K562 (cell line): ENCODE results near the gene LZTS2. TPM values are rescaled to one million over a fixed set of nuclear protein-coding genes. Genes with fewer than 3 reads are reported as not detected.
A peak's percentile ranks its signal among the peaks of the same experiment; 100 is the strongest.

Experiments
- ATAC-seq: fragments of 200-7000 bp; cut with Tn5 transposase; 3 replicates; pipeline ENCODE4 v1.9.1; 2020; ENCODE audit warnings: moderate library complexity
- BruUV-seq: library from RNA; stranded (reverse); fragments of 400-500 nt; replicated peaks from 2 replicates; lab custom pipeline; 2021; lab: Mats Ljungman, UMichigan
- CTCF ChIA-PET: fragments of 300-600 bp; formaldehyde crosslinking; extraction: SDS; loops from one replicate; lab custom pipeline; 2021; ENCODE audit warnings: low intra/inter-chr PET ratio; lab: Yijun Ruan, JAX
- POLR2A ChIA-PET: fragments of 300-600, 350-650 bp; sonication (Branson Sonifier 250); formaldehyde crosslinking; extraction: SDS; loops from one replicate; lab custom pipeline; 2021; ENCODE audit warnings: antibody characterized with exemption, inconsistent platforms; lab: Yijun Ruan, JAX
- DNase-seq, 4 experiments: peaks; one replicate each; pipeline versions ENCODE4 v3.0.0 to v3.0.0-alpha.2; 2011 to 2018; ENCODE audit warnings: low spot score in 3 of 4, mixed read lengths in 3 of 4; ENCODE audit errors: extremely low read depth in 1 of 4
- FAIRE-seq: peaks from 2 replicates; lab custom pipeline; 2011; peaks lifted over from hg19 to GRCh38; lab: Jason Lieb, UNC
- H2AFZ ChIP-seq: 2 replicates; pipeline ENCODE4 v1.6.0; 2011; ENCODE audit warnings: low read depth, low read length, control low read depth, inconsistent platforms
- H3K27ac ChIP-seq: fragments of 200-600 bp; 3 replicates; pipeline ENCODE4 v1.8.0; 2011; ENCODE audit warnings: low read depth, mild to moderate bottlenecking, control low read depth, inconsistent platforms, low read length, moderate library complexity, mixed read lengths; ENCODE audit errors: extremely low read depth
- H3K27me3 ChIP-seq, 2 experiments: fragments of 300-600 bp in 1 of 2; 2 replicates in 1 of 2; 3 replicates in 1 of 2; pipeline versions ENCODE4 v1.6.0 to v1.8.0; 2011; ENCODE audit warnings: inconsistent platforms in 2 of 2, low read length in 2 of 2, mild to moderate bottlenecking in 1 of 2, mixed read lengths in 1 of 2, moderate library complexity in 1 of 2; ENCODE audit not compliant: control insufficient read depth in 2 of 2, insufficient read depth in 2 of 2
- H3K36me3 ChIP-seq: fragments of 300-600 bp; 3 replicates; pipeline ENCODE4 v1.8.0; 2011; ENCODE audit warnings: mild to moderate bottlenecking, low read length, inconsistent platforms; ENCODE audit not compliant: control insufficient read depth, insufficient read depth
- H3K4me1 ChIP-seq, 2 experiments: fragments of 200-600 bp in 1 of 2; replicated peaks in 1 of 2; 2 replicates in 1 of 2; 3 replicates in 1 of 2; pipeline versions ENCODE4 v1.5.1 to v1.8.0; 2011; ENCODE audit warnings: inconsistent platforms in 2 of 2, low read length in 2 of 2, mild to moderate bottlenecking in 1 of 2, mixed read lengths in 1 of 2, moderate library complexity in 1 of 2; ENCODE audit not compliant: control insufficient read depth in 2 of 2, insufficient read depth in 2 of 2
- H3K4me2 ChIP-seq: 2 replicates; pipeline ENCODE4 v1.6.1; 2011; ENCODE audit warnings: low read length, control low read depth, inconsistent platforms, mixed read lengths; ENCODE audit not compliant: insufficient read depth
- H3K4me3 ChIP-seq: fragments of 200-600 bp; sonication (generic), shearing (Covaris generic); 2 replicates; pipeline ENCODE4 v1.5.1; 2016; ENCODE audit warnings: control low read depth, inconsistent platforms
- H3K79me2 ChIP-seq: fragments of 200-600 bp; 3 replicates; pipeline ENCODE4 v1.8.0; 2011; ENCODE audit warnings: low read length, inconsistent platforms; ENCODE audit not compliant: control insufficient read depth, insufficient read depth
- H3K9ac ChIP-seq, 2 experiments: 2 replicates each; pipeline versions ENCODE4 v1.6.0 to v1.6.1; 2011; ENCODE audit warnings: low read depth in 2 of 2, low read length in 2 of 2, control low read depth in 1 of 2, inconsistent platforms in 1 of 2, mild to moderate bottlenecking in 1 of 2, mixed read lengths in 1 of 2; ENCODE audit not compliant: insufficient read depth in 1 of 2
- H3K9me1 ChIP-seq: one replicate; pipeline ENCODE4 v1.6.0; 2011; ENCODE audit warnings: inconsistent platforms, mild to moderate bottlenecking, low read length, moderate library complexity; ENCODE audit not compliant: control insufficient read depth, insufficient read depth
- H3K9me3 ChIP-seq: replicated peaks from 2 replicates; pipeline ENCODE4 v1.5.1; 2011; ENCODE audit warnings: low read depth, low read length, inconsistent platforms; ENCODE audit not compliant: control insufficient read depth, insufficient read depth
- H4K20me1 ChIP-seq: replicated peaks from 2 replicates; pipeline ENCODE4 v1.6.1; 2011; ENCODE audit warnings: low read length, inconsistent platforms, mixed read lengths; ENCODE audit not compliant: control insufficient read depth, insufficient read depth
- BCOR ChIP-seq: fragments of 450-650 bp; IDR thresholded peaks from 2 replicates; pipeline ENCODE4 v1.6.1; 2016
- CREM ChIP-seq: IDR thresholded peaks from 2 replicates; pipeline ENCODE4 v1.6.1; 2014; ENCODE audit warnings: antibody characterized with exemption, low read depth
- JUND ChIP-seq, 2 experiments: IDR thresholded peaks; 2 replicates in 1 of 2; 3 replicates in 1 of 2; pipeline ENCODE4 v1.6.1; 2011; ENCODE audit warnings: borderline replicate concordance in 2 of 2, low read depth in 2 of 2, low read length in 2 of 2, improper control_type of control experiment in 1 of 2, missing biosample characterization in 1 of 2, missing genetic modification characterization in 1 of 2, missing genetic modification reagents in 1 of 2
- NONO ChIP-seq, 2 experiments: fragments of 200-400 bp in 1 of 2; fragments of 450-650 bp in 1 of 2; formaldehyde crosslinking in 1 of 2; IDR thresholded peaks; 2 replicates each; pipeline ENCODE4 v1.6.1; 2017; ENCODE audit warnings: low read depth in 2 of 2, mild to moderate bottlenecking in 2 of 2, moderate library complexity in 2 of 2, low read length in 1 of 2
- RAD21 ChIP-seq, 2 experiments: fragments of 250-450 bp in 1 of 2; fragments of 450-650 bp in 1 of 2; sonication (Bioruptor Pico) in 1 of 2; formaldehyde crosslinking in 1 of 2; IDR thresholded peaks in 1 of 2; conservative IDR thresholded peaks in 1 of 2; 2 replicates each; pipeline versions ENCODE4 v1.4.0 to v1.8.0; 2020 to 2022; ENCODE audit warnings: mild to moderate bottlenecking in 2 of 2, moderate library complexity in 1 of 2
- REST ChIP-seq, 2 experiments: fragments of 450-650 bp; formaldehyde crosslinking in 1 of 2; IDR thresholded peaks; 2 replicates each; pipeline versions ENCODE4 v1.4.0 to v1.6.1; 2014 to 2020; ENCODE audit warnings: mild to moderate bottlenecking in 2 of 2, borderline replicate concordance in 1 of 2, low read depth in 1 of 2
- SMC3 ChIP-seq: conservative IDR thresholded peaks from 2 replicates; pipeline ENCODE4 v1.6.1; 2011; ENCODE audit warnings: low read depth, low read length, improper control_type of control experiment; ENCODE audit not compliant: insufficient read depth
- ZKSCAN1 ChIP-seq: fragments of 150-350 bp; IDR thresholded peaks from 2 replicates; pipeline ENCODE4 v1.6.1; 2016; ENCODE audit warnings: low read depth, low read length
- ZNF75A ChIP-seq: fragments of 450-650 bp; formaldehyde crosslinking; IDR thresholded peaks from 2 replicates; pipeline ENCODE4 v1.4.0; 2020; ENCODE audit warnings: mild to moderate bottlenecking
- WGBS: fragments of 100-300 bp; shearing (Covaris generic); methylation state at CpG from one replicate; pipeline ENCODE4 v1.1.6; 2016; ENCODE audit warnings: low coverage, mixed read lengths; ENCODE audit not compliant: insufficient coverage; ENCODE audit errors: missing lambda C conversion rate; 5-methylcytosine and 5-hydroxymethylcytosine counted together
- in situ Hi-C: fragments of 300-500 bp; cut with MboI; formaldehyde crosslinking; loops from 4 replicates; pipeline ENCODE4 v1.15.0; 2018; ENCODE audit warnings: inconsistent platforms, mixed read lengths
- intact Hi-C: fragments of 100-400 bp; cut with micrococcal nuclease; formaldehyde crosslinking; loops from 2 replicates; pipeline ENCODE4 v1.14.2; 2022
- polyA plus RNA-seq, 8 experiments: library from polyadenylated mRNA; depleted of rRNA in 4 of 8; stranded (reverse) in 5 of 8; unstranded in 3 of 8; fragments of >200 nt; fragmentation: Nextera tagmentation in 2 of 8; fragmentation: Illumina TruSeq in 1 of 8; extraction: Ambion mirVana in 2 of 8; extraction: Trizol in 1 of 8; gene quantifications; 2 replicates each; pipeline versions ENCODE4 v1.2.1 to v1.2.3, GENCODE V29; 2011 to 2014; ENCODE audit warnings: inconsistent platforms in 1 of 8, missing spikeins in 1 of 8
- total RNA-seq, 7 experiments: library from RNA; depleted of rRNA in 6 of 7; stranded (reverse); fragments of >200 nt in 6 of 7; fragmentation: Illumina TruSeq in 2 of 7; extraction: Trizol in 2 of 7; gene quantifications; 2 replicates each; pipeline versions ENCODE4 v1.2.1 to v1.2.3, GENCODE V29; 2011 to 2021; ENCODE audit warnings: low replicate concordance in 1 of 7

The LZTS2 gene
- total and polyA plus RNA-seq, 9 of the 15 experiments (the other 6 are each of a cell fraction or from before 2014, with no cell fraction given): 0.23 to 42.5 (median 14.7) TPM

DNA sequence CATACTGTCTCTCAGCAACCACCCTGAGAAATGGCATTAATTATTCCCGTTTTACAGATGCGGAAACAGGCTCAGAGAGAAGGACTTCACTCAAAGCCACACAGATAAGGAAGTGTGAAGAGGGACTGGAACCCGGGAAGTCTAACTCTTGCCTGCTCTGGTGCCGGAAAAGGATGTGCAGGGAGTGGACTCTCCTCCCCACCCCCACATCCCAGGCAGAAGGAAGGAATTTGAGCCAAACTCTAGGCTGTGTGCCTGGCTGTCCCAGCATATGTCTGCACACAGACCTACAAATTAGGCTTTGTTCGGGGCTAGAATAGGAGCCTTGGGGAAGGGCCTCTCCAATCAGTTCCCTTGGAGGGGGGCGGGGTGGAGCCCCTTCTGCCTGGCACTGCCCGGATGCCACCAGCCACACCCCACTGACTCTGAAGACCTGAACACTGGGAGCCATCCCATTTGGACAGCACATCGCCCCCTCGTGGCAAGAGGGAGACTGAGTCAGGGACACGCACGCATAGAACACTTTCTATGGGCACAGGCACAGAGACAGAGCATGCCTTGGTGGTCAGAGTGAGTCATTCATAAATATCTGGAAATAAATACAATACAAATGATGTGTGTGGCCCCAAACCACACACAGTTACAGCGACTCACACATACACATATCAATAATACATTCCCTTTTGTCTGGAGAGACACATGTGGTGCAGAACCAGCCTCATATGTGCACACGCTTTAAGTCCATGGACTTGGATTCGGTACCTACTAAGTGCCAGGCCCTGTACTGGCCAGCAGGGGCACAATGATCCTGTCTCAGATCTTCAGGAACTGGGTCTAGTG is 13.1 kb downstream of the LZTS2 start:
- no peaks in the 10 kb centered on the region for H3K36me3 ChIP-seq
- H3K9ac ChIP-seq: no peak overlapping the region
- POLR2A ChIA-PET: no interaction called here
- no peak overlapping the region for H3K27ac ChIP-seq
- H4K20me1 ChIP-seq: no peaks in the 10 kb centered on the region
- ATAC-seq: peak; percentile 78
- in situ Hi-C loops: loop anchor here (10.0 kb wide), 1 partner anchor 458 kb away; no protein-coding TSS in a partner anchor
- H3K4me2 ChIP-seq: no peak overlapping the region
- FAIRE-seq: peak; percentile 90
- intact Hi-C loops: loop anchor here (10.0 kb wide), 1 partner anchor 52 kb away; the partner anchor contains the start of gene KAZALD1
- CTCF ChIA-PET: interaction anchor here (5.8 kb wide), 1 partner anchor 16 kb away, joined by 150 read pairs; the partner anchor contains the start of gene LZTS2
- no peaks in the 10 kb centered on the region for H3K27me3 ChIP-seq
- no peaks in the 10 kb centered on the region for H3K79me2 ChIP-seq
- H3K9me1 ChIP-seq: no peaks in the 10 kb centered on the region
- peak; percentile 51 to 75 (median 58) for DNase-seq
- peaks cover 14 to 38% of the 10 kb centered on the region in 2 experiments; a peak in 4 of 5 replicates for H3K4me1 ChIP-seq
- no peaks in the 10 kb centered on the region for H3K9me3 ChIP-seq
- no TSS peak for BruUV-seq
- WGBS: 9% methylated on average over 11 of the region's 14 CpGs
- H2AFZ ChIP-seq: peak overlapping the region; percentile 53; the same call in 1 of the 2 replicates
- H3K4me3 ChIP-seq: no peak overlapping the region
- TF ChIP-seq REST (IDR thresholded peaks at IDR 0.05; ENCODE audit: borderline replicate concordance) (peak; percentile 32; the same call in 1 of the 2 replicates), REST (CRISPR knock-in tag; IDR thresholded peaks at IDR 0.05; ENCODE audit: low read depth) (no peak), BCOR (no peak), SMC3 (0 out of 2 replicates have a peak, but pooled peaks have one; percentile 25), ZNF75A (no peak), JUND (IDR thresholded peaks at IDR 0.05; ENCODE audit: borderline replicate concordance, low read depth, low read length) (0 out of 2 replicates have a peak, but pooled peaks have one; percentile 10), JUND (tag; IDR thresholded peaks at IDR 0.05; ENCODE audit: borderline replicate concordance, low read depth, low read length) (no peak), RAD21 (CRISPR knock-in tag; conservative IDR thresholded peaks at IDR 0.05 in 1 of 2, IDR thresholded peaks at IDR 0.05 in 1 of 2) (peak; percentile 19 to 56; a peak in 2 of 4 replicates), CREM (peak; percentile 20; the same call in 1 of the 2 replicates), ZKSCAN1 (peak; percentile 82), NONO (IDR thresholded peaks at IDR 0.05; ENCODE audit: low read depth in 2 of 2, low read length in 1 of 2) (no peak)
